GM23338 (cell line): ENCODE measurements around the gene SVOPL.

Experiments used
- CREB1 ChIP-seq: fragments of 250-450 bp; sonication (Bioruptor Pico); IDR thresholded peaks from 2 replicates; pipeline ENCODE4 v1.5.0; 2020; ENCODE audit warnings: low read depth, mild to moderate bottlenecking, moderate library complexity
- EZH2 ChIP-seq: fragments of 200-600 bp; sonication (generic); IDR thresholded peaks from one replicate; pipeline ENCODE4 v1.8.0; 2017; ENCODE audit warnings: antibody characterized with exemption, mild to moderate bottlenecking, low read depth; ENCODE audit not compliant: unreplicated experiment
- JUNB ChIP-seq: IDR thresholded peaks from one replicate; pipeline ENCODE4 v1.6.1; 2016; ENCODE audit warnings: antibody characterized with exemption; ENCODE audit not compliant: unreplicated experiment
- POLR2AphosphoS5 ChIP-seq: IDR thresholded peaks from 2 replicates; pipeline ENCODE4 v1.6.1; 2016; ENCODE audit warnings: antibody characterized with exemption, low read depth
- TF ChIP-seq, protein P1 (sequence below), 2 experiments: fragments of 200-600 bp in 1 of 2; sonication (generic) in 1 of 2; conservative IDR thresholded peaks; 2 replicates each; pipeline versions ENCODE4 v1.5.1 to v1.6.1; 2016 to 2017; ENCODE audit warnings: antibody characterized with exemption in 2 of 2, low read depth in 2 of 2, mild to moderate bottlenecking in 2 of 2, moderate library complexity in 1 of 2
- TF ChIP-seq, protein P2 (sequence below): IDR thresholded peaks from one replicate; pipeline ENCODE4 v1.6.1; 2018; ENCODE audit warnings: antibody characterized with exemption; ENCODE audit not compliant: unreplicated experiment

DNA sequence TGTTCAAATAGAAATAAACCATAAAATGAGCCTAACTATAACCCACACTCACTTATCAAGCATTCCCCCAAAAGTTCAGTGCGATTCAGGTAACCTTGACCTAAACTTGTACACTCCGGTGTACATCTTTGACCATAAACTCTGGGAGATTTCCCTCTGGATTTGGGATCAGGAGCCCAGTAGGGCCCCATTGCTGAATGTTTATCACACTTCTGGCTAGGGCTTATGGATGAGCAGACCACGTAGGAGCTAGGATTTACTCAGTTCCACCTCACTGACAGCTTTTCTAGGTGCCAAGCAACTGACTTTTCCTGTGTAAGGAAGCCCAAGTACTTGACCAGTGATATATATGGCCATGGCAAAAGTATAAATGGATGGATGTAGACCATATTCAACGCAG, 113.7 kb downstream of the SVOPL start:
- TF ChIP-seq POLR2AphosphoS5 (no peak), EZH2 (no peak), CREB1 (CRISPR knock-in tag) (no peak), JUNB (no peak)
- TF ChIP-seq, protein P1, sequence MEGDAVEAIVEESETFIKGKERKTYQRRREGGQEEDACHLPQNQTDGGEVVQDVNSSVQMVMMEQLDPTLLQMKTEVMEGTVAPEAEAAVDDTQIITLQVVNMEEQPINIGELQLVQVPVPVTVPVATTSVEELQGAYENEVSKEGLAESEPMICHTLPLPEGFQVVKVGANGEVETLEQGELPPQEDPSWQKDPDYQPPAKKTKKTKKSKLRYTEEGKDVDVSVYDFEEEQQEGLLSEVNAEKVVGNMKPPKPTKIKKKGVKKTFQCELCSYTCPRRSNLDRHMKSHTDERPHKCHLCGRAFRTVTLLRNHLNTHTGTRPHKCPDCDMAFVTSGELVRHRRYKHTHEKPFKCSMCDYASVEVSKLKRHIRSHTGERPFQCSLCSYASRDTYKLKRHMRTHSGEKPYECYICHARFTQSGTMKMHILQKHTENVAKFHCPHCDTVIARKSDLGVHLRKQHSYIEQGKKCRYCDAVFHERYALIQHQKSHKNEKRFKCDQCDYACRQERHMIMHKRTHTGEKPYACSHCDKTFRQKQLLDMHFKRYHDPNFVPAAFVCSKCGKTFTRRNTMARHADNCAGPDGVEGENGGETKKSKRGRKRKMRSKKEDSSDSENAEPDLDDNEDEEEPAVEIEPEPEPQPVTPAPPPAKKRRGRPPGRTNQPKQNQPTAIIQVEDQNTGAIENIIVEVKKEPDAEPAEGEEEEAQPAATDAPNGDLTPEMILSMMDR (conservative IDR thresholded peaks at IDR 0.05; ENCODE audit: low read depth in 2 of 2) = no peak
- TF ChIP-seq, protein P2, sequence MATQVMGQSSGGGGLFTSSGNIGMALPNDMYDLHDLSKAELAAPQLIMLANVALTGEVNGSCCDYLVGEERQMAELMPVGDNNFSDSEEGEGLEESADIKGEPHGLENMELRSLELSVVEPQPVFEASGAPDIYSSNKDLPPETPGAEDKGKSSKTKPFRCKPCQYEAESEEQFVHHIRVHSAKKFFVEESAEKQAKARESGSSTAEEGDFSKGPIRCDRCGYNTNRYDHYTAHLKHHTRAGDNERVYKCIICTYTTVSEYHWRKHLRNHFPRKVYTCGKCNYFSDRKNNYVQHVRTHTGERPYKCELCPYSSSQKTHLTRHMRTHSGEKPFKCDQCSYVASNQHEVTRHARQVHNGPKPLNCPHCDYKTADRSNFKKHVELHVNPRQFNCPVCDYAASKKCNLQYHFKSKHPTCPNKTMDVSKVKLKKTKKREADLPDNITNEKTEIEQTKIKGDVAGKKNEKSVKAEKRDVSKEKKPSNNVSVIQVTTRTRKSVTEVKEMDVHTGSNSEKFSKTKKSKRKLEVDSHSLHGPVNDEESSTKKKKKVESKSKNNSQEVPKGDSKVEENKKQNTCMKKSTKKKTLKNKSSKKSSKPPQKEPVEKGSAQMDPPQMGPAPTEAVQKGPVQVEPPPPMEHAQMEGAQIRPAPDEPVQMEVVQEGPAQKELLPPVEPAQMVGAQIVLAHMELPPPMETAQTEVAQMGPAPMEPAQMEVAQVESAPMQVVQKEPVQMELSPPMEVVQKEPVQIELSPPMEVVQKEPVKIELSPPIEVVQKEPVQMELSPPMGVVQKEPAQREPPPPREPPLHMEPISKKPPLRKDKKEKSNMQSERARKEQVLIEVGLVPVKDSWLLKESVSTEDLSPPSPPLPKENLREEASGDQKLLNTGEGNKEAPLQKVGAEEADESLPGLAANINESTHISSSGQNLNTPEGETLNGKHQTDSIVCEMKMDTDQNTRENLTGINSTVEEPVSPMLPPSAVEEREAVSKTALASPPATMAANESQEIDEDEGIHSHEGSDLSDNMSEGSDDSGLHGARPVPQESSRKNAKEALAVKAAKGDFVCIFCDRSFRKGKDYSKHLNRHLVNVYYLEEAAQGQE = no peak
